Ectodermal cell (in vitro differentiated cells): ENCODE data around the gene SPHKAP.
"Not testable (repeated sequence)": the region's sequence is repeated elsewhere in the genome, so short reads cannot be mapped to it uniquely, and the experiment has no call there.

Experiments used
- H3K27ac ChIP-seq: 2 replicates; pipeline ENCODE4 v1.7.0; 2013; ENCODE audit warnings: mild to moderate bottlenecking, low read depth, low read length; ENCODE audit not compliant: insufficient read depth, poor library complexity, severe bottlenecking
- H3K27me3 ChIP-seq: 2 replicates; pipeline ENCODE4 v1.7.0; 2013; ENCODE audit warnings: mild to moderate bottlenecking, low read length; ENCODE audit not compliant: insufficient read depth, control insufficient read depth, poor library complexity, severe bottlenecking
- H3K36me3 ChIP-seq: one replicate; pipeline ENCODE4 v1.7.0; 2013; ENCODE audit warnings: low read length; ENCODE audit not compliant: control insufficient read depth, insufficient read depth
- H3K4me1 ChIP-seq: one replicate; pipeline ENCODE4 v1.7.0; 2013; ENCODE audit warnings: low read length; ENCODE audit not compliant: control insufficient read depth, insufficient read depth
- H3K4me3 ChIP-seq: 2 replicates; pipeline ENCODE4 v1.7.0; 2013; ENCODE audit warnings: low read depth, low read length, control low read depth; ENCODE audit not compliant: insufficient read depth
- H3K9me3 ChIP-seq: 2 replicates; pipeline ENCODE4 v1.7.0; 2013; ENCODE audit warnings: mild to moderate bottlenecking, low read length, moderate library complexity; ENCODE audit not compliant: control insufficient read depth
- WGBS, 2 experiments: methylation state at CpG; one replicate each; pipeline ENCODE4 v1.1.7; 2013; ENCODE audit warnings: missing lambda C conversion rate in 2 of 2; 5-methylcytosine and 5-hydroxymethylcytosine counted together

Gene SPHKAP

DNA sequence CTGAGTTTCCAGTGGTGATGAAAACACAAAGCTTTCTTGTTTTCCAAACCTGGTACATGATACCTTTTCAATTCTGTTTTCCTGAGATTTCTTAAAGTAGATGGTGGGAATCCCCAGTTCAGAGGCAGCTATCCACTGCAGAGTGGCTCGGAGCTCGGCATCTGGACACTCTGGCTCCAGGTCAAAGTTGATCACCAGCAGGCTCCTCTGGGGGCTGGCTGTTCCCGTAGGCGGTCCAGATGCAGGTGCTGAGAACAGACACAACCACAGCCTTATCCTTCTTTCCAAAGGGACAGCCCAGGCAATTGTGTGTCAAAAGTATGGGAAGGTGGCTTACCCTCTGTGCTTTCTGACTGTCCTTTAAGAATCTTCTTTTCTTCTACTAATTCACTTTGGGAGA lies 190.6 kb downstream of the SPHKAP start:
- H3K4me3 ChIP-seq: no peak overlapping the region
- H3K36me3 ChIP-seq: no peaks in the 10 kb centered on the region
- H3K27me3 ChIP-seq: no peaks in the 10 kb centered on the region
- H3K27ac ChIP-seq: no peak overlapping the region
- no peaks in the 10 kb centered on the region for H3K4me1 ChIP-seq
- 93 to 96% methylated on average over 4 of the region's 4 CpGs for WGBS, 2 experiments
- H3K9me3 ChIP-seq: no peaks in the 10 kb centered on the region

GRCh38 chr2:227973241-227973640 lies 208.2 kb downstream of the SPHKAP start:
- Histone ChIP-seq H3K4me3 (no peak overlapping the region), H3K9me3 (no peaks in the 10 kb centered on the region), H3K36me3 (no peaks in the 10 kb centered on the region), H3K27me3 (no peaks in the 10 kb centered on the region), H3K27ac (no peak overlapping the region), H3K4me1 (no peaks in the 10 kb centered on the region)
- 90 to 93% methylated on average over 3 of the region's 3 CpGs for WGBS, 2 experiments

DNA sequence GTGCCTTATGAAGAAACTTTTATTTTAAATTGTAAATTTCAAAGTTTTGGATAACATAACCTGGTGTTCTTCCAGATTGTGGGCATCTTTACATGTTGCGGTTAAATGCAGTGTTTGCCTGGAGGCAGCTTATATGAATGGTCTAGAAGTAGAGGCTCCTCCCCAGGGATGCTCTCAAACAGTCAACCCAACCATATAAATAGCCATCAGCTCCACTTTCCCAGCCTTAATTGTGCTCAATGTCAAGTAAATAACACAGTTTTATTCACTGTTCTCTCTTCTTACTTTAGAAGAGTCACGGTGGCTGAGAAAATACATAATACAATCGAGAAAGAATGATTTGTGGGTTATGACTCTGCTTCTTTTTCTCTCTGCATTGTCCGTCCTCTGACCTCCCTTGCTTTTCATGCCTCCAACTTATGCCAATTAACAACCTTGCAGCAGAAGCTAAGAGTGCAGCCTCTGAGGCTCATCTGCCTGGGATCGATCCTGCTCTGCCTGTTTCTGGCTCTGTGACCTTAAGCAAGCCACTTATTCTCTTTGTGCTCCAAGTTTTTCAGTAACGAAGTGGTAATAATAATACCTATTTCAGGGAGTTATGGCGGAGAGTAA lies 209.8 kb downstream of the SPHKAP start:
- no peaks in the 10 kb centered on the region for H3K4me1 ChIP-seq
- H3K9me3 ChIP-seq: no peaks in the 10 kb centered on the region
- no peaks in the 10 kb centered on the region for H3K36me3 ChIP-seq
- no peak overlapping the region for H3K4me3 ChIP-seq
- no peak overlapping the region for H3K27ac ChIP-seq
- 94 to 95% methylated on average over 7 of the region's 7 CpGs for WGBS, 2 experiments
- H3K27me3 ChIP-seq: no peaks in the 10 kb centered on the region

DNA sequence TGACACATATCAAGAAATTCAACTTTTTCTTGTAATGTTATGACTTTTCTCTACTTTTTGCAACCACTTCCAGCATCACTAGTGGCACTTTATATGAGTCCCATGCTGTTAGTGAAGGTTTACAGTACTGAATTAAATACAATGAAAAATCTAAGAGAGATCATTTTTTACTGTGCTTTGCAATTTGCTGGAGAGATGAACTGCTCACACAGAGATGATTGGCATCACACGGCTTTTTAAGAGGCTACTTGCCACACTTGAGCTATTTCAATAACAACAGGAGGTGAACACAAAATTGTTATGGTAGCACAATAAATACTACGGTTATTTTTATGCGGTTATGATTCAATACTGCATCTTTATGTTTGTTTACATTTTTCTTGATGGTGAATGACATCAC lies 221.2 kb downstream of the SPHKAP start:
- no peaks in the 10 kb centered on the region for H3K4me1 ChIP-seq
- no peak overlapping the region for H3K27ac ChIP-seq
- 90 to 100% methylated on average over 3 of the region's 3 CpGs for WGBS, 2 experiments
- H3K36me3 ChIP-seq: no peaks in the 10 kb centered on the region
- H3K4me3 ChIP-seq: no peak overlapping the region
- no peaks in the 10 kb centered on the region for H3K27me3 ChIP-seq
- no peaks in the 10 kb centered on the region for H3K9me3 ChIP-seq

DNA sequence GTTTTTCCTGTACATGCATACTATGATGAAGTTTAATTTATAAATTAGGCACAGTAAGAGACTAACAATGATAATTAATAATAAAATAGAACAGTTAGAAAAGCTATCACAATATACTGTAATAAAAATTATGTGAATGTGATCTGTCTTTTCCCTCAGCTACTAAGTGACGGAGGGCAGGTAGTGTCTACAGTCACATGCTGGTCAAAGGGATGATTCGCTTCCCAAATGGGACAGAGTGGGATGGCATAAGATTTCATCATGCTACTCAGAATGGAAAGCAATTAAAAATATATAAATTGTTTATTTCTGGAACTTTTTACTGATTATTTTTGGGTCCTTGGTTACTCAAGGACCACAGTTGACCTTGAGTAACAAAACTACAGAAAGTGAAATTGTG lies 238.5 kb downstream of the SPHKAP start:
- WGBS, 2 experiments: 94% methylated on average over 2 of the region's 2 CpGs; no CpG with 5 or more reads in 1 of the 2 experiments
- Histone ChIP-seq H3K27me3 (no peaks in the 10 kb centered on the region), H3K4me1 (no peaks in the 10 kb centered on the region), H3K36me3 (no peaks in the 10 kb centered on the region), H3K27ac (no peak overlapping the region), H3K4me3 (no peak overlapping the region), H3K9me3 (no peaks in the 10 kb centered on the region)

- Histone ChIP-seq H3K27me3 (no peaks in the 10 kb centered on the region), H3K36me3 (no peaks in the 10 kb centered on the region), H3K27ac (no peak overlapping the region), H3K9me3 (no peaks in the 10 kb centered on the region), H3K4me1 (no peaks in the 10 kb centered on the region), H3K4me3 (no peak overlapping the region)
- WGBS, 2 experiments: 95 to 96% methylated on average over 2 of the region's 2 CpGs
These were observed 239.5 kb downstream of the SPHKAP start for GRCh38 chr2:227942021-227942420.

DNA sequence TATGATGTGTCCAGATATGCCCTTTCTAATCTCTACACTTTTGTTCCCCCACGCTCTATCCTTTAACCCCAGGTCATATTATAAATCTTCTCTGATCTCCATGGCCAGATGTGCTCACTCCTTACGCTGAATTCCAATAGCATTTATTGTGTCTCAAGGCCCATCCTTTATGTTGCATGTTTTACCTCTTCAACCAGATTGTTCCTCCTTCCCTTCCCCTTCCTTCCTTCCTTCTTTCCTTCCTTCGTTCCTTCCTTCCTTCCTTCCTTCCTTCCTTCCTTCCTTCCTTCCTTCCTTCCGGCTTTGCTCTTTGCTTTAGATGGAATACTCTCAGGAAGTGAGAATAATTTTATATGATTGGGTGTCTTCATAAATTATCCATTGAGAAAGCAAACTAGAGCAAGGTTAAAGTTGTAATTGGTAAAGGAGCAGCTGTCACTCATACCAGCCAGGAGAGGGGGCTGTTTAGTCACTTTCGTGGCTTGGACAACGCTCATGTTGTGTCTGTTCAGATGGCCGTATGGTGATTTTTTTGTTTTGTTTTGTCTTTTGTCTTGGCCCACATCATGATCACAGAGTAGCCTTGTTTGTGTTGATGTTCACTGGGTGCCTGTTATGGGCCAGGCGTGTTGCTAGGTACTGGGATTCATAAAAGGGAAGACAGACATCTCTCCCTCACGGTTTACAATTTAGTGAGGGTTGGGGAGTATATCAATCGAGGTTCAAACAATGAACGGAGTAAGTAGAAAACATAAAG lies 242.0 kb downstream of the SPHKAP start:
- no peaks in the 10 kb centered on the region for H3K27me3 ChIP-seq
- no peak overlapping the region for H3K27ac ChIP-seq
- 64 to 65% methylated on average over 9 of the region's 11 CpGs for WGBS, 2 experiments
- no peak overlapping the region for H3K4me3 ChIP-seq
- H3K36me3 ChIP-seq: no peaks in the 10 kb centered on the region
- no peaks in the 10 kb centered on the region for H3K9me3 ChIP-seq
- H3K4me1 ChIP-seq: no peaks in the 10 kb centered on the region

GRCh38 chr2:227936249-227936648 lies 245.2 kb downstream of the SPHKAP start:
- H3K4me1 ChIP-seq, H3K4me3 ChIP-seq, H3K9me3 ChIP-seq, H3K36me3 ChIP-seq, H3K27me3 ChIP-seq, H3K27ac ChIP-seq: not testable (repeated sequence)
- 90 to 95% methylated on average over 7 of the region's 7 CpGs for WGBS, 2 experiments

DNA sequence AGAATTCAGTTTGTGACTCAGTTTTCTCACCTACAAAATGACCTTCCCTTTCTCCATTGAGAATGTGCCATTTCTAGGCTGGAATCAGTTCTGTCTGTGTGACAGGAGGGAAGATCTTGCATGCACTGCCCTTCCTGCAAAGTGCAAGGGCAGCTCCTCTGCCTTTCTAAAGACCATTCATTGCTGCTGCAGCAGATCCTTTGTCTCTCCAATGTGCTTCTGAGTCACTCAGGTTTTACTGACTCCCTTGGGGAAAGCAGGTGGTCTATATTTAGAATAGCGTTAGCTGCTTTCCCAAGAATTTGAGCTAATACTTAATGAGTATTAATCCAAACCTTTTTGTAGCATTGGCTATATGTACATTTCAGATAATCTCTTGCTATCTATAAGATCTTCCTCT lies 247.6 kb downstream of the SPHKAP start:
- Histone ChIP-seq H3K36me3 (no peaks in the 10 kb centered on the region), H3K4me3 (no peak overlapping the region), H3K9me3 (no peaks in the 10 kb centered on the region), H3K27ac (no peak overlapping the region), H3K27me3 (no peaks in the 10 kb centered on the region), H3K4me1 (no peaks in the 10 kb centered on the region)
- no CpG with 5 or more reads among the region's 1 CpG for WGBS, 2 experiments

DNA sequence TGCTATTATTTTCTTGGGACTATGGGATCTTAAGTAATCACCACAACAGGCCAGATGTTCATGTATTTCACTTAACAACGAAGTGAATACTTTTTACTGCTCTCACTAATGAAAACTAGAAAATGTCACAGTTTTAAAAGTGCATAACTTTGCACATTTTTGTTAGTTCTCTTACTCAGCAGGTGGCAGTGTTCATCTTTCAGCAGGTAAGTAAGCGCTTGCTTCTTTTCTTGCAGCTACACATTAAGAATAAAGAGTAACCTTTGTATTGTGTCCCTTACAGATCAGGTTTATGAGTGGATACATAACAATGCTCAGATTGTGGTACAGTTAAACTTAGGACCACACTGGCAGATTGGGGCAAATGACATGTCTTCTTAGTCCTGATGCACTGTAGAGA lies 249.1 kb downstream of the SPHKAP start:
- Histone ChIP-seq H3K4me3 (no peak overlapping the region), H3K9me3 (no peaks in the 10 kb centered on the region)
- WGBS, 2 experiments: 88 to 91% methylated on average over 1 to 2 of the region's 2 CpGs

More for the DNA sequence above, 249.1 kb downstream of the SPHKAP start:
- no peaks in the 10 kb centered on the region for H3K36me3 ChIP-seq
- no peaks in the 10 kb centered on the region for H3K4me1 ChIP-seq
- no peaks in the 10 kb centered on the region for H3K27me3 ChIP-seq
- H3K27ac ChIP-seq: no peak overlapping the region
